BJ (cell line): ENCODE data around the gene LGALS3BP. TPM values are rescaled to one million over a fixed set of nuclear protein-coding genes. Genes with fewer than 3 reads are reported as not detected.
"Not testable (repeated sequence)": the region's sequence is repeated elsewhere in the genome, so short reads cannot be mapped to it uniquely, and the experiment has no call there.

Experiments used
- CTCF ChIA-PET: fragments of 350-600 bp; formaldehyde crosslinking; extraction: SDS; loops from one replicate; lab custom pipeline; 2021; ENCODE audit warnings: antibody characterized with exemption, inconsistent platforms; lab: Yijun Ruan, JAX
- POLR2A ChIA-PET: fragments of 300-600 bp; sonication (Branson Sonifier 250); formaldehyde crosslinking; extraction: SDS; loops from one replicate; lab custom pipeline; 2021; ENCODE audit warnings: antibody characterized with exemption; lab: Charles Lee
- DNase-seq: peaks from one replicate; pipeline ENCODE4 v3.0.0-alpha.2; 2011; ENCODE audit warnings: low read depth
- H3K27me3 ChIP-seq: 2 replicates; pipeline ENCODE4 v1.6.0; 2011; ENCODE audit warnings: low read length; ENCODE audit not compliant: control insufficient read depth, insufficient read depth
- H3K36me3 ChIP-seq: 2 replicates; pipeline ENCODE4 v1.5.1; 2011; ENCODE audit warnings: low read length; ENCODE audit not compliant: control insufficient read depth, insufficient read depth
- H3K4me3 ChIP-seq: 2 replicates; pipeline ENCODE4 v1.5.1; 2011; ENCODE audit warnings: low read depth, mild to moderate bottlenecking, control low read depth, low read length
- CTCF ChIP-seq: IDR thresholded peaks from 2 replicates; pipeline ENCODE4 v1.5.1; 2011; ENCODE audit warnings: low read depth, mild to moderate bottlenecking, control low read depth, inconsistent platforms, low read length, moderate library complexity; ENCODE audit not compliant: insufficient read depth
- polyA plus RNA-seq: library from polyadenylated mRNA; depleted of rRNA; stranded (reverse); fragments of >200 nt; gene quantifications from 2 replicates; pipeline ENCODE4 v1.2.3, GENCODE V29; 2011

LGALS3BP gene
- polyA plus RNA-seq, 1 experiment = 102 TPM

- H3K27me3 ChIP-seq = no peaks in the 10 kb centered on the region
- no peak for DNase-seq
- ChIA-PET CTCF (interaction anchor here (0.9 to 1.2 kb wide), 2 partner anchors 8 to 16 kb away, joined by 3 read pairs; no protein-coding TSS in a partner anchor), POLR2A (no interaction called here)
- no peak for TF ChIP-seq CTCF
- H3K4me3 ChIP-seq = no peak overlapping the region
- H3K36me3 ChIP-seq = no peaks in the 10 kb centered on the region
These were observed 11.9 kb downstream of the LGALS3BP start for GRCh38 chr17:78967782-78968362.

GRCh38 chr17:78966910-78967600, 12.7 kb downstream of the LGALS3BP start:
- POLR2A ChIA-PET = no interaction called here

DNA sequence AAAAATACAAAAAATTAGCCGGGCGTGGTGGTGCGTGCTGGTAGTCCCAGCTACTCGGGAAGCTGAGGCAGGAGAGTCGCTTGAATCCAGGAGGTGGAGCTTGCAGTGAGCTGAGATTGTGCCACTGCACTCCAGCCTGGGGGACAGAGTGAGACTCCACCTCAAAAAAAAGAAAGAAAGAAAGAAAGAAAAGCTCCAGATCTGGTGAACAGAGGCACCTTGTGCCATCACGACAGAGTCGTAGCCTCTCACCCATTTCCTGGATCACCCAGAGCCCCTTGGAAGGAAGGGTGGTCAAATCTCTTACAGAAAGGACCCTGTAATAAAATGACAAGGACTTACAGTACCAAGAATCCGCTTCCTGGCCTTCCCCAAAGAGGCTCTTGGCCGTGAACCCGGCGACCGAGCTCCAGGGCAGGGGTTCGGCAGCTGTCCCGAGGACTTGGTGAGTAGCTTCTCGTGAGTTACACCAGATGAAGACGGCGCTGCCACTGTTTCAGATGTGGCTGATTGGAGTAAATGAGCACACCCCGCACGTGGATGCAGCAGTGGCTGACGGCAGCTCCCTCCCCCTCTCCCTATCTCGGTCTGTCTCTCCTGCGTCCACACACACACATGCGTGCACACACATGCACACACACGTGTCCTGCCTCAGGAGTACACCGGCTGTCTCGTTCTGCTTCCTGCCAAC, 13.5 kb downstream of the LGALS3BP start:
- Histone ChIP-seq H3K27me3 (no peaks in the 10 kb centered on the region), H3K4me3 (no peak overlapping the region), H3K36me3 (no peaks in the 10 kb centered on the region)
- ChIA-PET CTCF (interaction anchor here (0.7 to 1.5 kb wide), 3 partner anchors 12 to 98 kb away, joined by 3 read pairs; no protein-coding TSS in a partner anchor), POLR2A (interaction anchor here (0.6 kb wide), 1 partner anchor 368 kb away, joined by 11 read pairs; no protein-coding TSS in a partner anchor)
- DNase-seq = no peak
- TF ChIP-seq CTCF = no peak

More at GRCh38 chr17:78966910-78967600, 12.7 kb downstream of the LGALS3BP start:
- no peaks in the 10 kb centered on the region for H3K36me3 ChIP-seq
- no peak overlapping the region for H3K4me3 ChIP-seq
- CTCF ChIA-PET = interaction anchor here (1.2 to 1.5 kb wide), 2 partner anchors 15 to 32 kb away, joined by 3 read pairs; no protein-coding TSS in a partner anchor
- no peaks in the 10 kb centered on the region for H3K27me3 ChIP-seq
- DNase-seq = no peak
- no peak for TF ChIP-seq CTCF

GRCh38 chr17:78965491-78965924, 14.2 kb downstream of the LGALS3BP start:
- no peak for TF ChIP-seq CTCF

GRCh38 chr17:78963378-78963777, 16.3 kb downstream of the LGALS3BP start:
- ChIA-PET POLR2A (no interaction called here), CTCF (interaction anchor here (5.0 kb wide), 1 partner anchor 8 kb away, joined by 40 read pairs; no protein-coding TSS in a partner anchor)
- Histone ChIP-seq H3K36me3 (no peaks in the 10 kb centered on the region), H3K4me3 (no peak overlapping the region), H3K27me3 (no peaks in the 10 kb centered on the region)
- no peak for DNase-seq
- no peak for TF ChIP-seq CTCF

More at GRCh38 chr17:78965491-78965924, 14.2 kb downstream of the LGALS3BP start:
- DNase-seq = no peak
- POLR2A ChIA-PET = no interaction called here
- Histone ChIP-seq H3K27me3 (no peaks in the 10 kb centered on the region), H3K4me3 (no peak overlapping the region), H3K36me3 (no peaks in the 10 kb centered on the region)
- CTCF ChIA-PET = interaction anchor here (1.0 to 2.1 kb wide), 3 partner anchors 30 to 100 kb away, joined by 3 to 6 read pairs (median 3); no protein-coding TSS in a partner anchor

DNA sequence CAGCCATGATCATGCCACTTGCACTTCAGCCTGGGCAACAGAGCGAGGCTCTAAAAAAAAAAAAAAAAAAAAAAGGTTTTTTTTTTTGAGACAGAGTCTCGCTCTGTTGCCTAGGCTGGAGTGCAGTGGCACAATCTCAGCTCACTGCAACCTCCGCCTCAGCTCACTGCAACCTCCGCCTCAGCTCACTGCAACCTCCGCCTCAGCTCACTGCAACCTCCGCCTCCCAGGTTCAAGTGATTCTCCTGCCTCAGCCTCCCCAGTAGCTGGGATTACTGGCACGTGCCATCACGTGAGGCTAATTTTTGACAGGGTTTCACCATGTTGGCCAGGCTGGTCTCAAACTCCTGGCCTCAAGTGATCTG, 16.8 kb downstream of the LGALS3BP start:
- DNase-seq, H3K36me3 ChIP-seq, POLR2A ChIA-PET, H3K4me3 ChIP-seq, H3K27me3 ChIP-seq: not testable (repeated sequence)
- CTCF ChIA-PET = interaction anchor here (5.0 kb wide), 1 partner anchor 8 kb away, joined by 40 read pairs; no protein-coding TSS in a partner anchor
